Measurements from ENCODE around the gene ZFP3. TPM values are rescaled to one million over a fixed set of nuclear protein-coding genes. Genes with fewer than 3 reads are reported as not detected.
"Not testable (repeated sequence)": the region's sequence is repeated elsewhere in the genome, so short reads cannot be mapped to it uniquely, and the experiment has no call there.

The ZFP3 gene
- polyA plus RNA-seq, 1 experiment: 3.0 TPM

DNA sequence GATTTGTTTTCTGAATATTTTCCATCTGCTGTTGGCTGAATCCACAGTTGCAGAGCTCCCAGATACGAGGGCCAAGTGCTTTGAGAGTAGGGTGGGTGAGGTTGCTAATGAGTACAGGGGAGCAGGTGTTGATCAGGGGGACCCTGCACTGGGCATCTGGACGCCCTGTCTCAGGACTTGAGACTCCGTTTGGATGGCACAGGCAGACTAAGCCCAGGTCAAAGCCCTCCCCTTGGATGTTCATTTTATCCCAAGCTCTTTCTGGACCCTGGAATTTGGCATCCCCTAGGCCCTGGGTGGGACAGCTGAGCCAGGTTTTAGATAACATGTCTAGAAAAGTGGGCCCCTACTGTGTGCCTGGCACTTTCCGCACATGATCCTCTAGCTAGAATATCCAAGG, 49.6 kb downstream of the ZFP3 start:
- ChIA-PET POLR2A (no interaction called here), CTCF (no interaction called here)
- no peak overlapping the region for H3K27ac ChIP-seq (ENCODE audit: low read depth, low read length)
- peaks cover 3% of the 10 kb centered on the region; the same call in 1 of the 2 replicates for H3K9me3 ChIP-seq (ENCODE audit: control insufficient read depth, insufficient read depth, low read length)
- H3K27me3 ChIP-seq (ENCODE audit: control insufficient read depth, insufficient read depth, low read length): peaks cover 9% of the 10 kb centered on the region
- TF ChIP-seq, protein P1, sequence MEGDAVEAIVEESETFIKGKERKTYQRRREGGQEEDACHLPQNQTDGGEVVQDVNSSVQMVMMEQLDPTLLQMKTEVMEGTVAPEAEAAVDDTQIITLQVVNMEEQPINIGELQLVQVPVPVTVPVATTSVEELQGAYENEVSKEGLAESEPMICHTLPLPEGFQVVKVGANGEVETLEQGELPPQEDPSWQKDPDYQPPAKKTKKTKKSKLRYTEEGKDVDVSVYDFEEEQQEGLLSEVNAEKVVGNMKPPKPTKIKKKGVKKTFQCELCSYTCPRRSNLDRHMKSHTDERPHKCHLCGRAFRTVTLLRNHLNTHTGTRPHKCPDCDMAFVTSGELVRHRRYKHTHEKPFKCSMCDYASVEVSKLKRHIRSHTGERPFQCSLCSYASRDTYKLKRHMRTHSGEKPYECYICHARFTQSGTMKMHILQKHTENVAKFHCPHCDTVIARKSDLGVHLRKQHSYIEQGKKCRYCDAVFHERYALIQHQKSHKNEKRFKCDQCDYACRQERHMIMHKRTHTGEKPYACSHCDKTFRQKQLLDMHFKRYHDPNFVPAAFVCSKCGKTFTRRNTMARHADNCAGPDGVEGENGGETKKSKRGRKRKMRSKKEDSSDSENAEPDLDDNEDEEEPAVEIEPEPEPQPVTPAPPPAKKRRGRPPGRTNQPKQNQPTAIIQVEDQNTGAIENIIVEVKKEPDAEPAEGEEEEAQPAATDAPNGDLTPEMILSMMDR (IDR thresholded peaks at IDR 0.05; ENCODE audit: low read depth, low read length): no peak
- H3K4me3 ChIP-seq (ENCODE audit: low read depth, low read length): no peak overlapping the region
- DNase-seq (ENCODE audit: low read depth, low spot score): no peak

DNA sequence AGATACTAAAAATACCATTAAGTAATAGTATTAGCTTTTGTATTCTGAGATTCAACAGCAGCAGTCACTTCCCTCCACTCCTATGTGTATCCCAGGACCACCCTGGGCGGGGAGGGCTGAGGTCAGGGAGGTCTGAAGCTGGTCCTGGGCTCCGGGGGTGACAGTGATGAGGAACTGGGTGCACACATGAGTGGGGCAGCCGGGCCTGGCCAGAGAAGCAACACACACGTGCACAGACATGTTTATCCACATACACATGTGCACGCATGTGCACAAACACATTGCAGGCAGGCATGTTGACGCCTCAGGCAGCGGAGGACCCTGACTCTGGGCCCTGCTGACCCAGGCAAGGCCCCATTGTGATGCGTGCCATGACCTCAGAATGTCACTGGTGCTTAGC, 50.1 kb downstream of the ZFP3 start:
- H3K27me3 ChIP-seq (ENCODE audit: control insufficient read depth, insufficient read depth, low read length); CTCF ChIA-PET; H3K4me3 ChIP-seq (ENCODE audit: low read depth, low read length); H3K27ac ChIP-seq (ENCODE audit: low read depth, low read length); POLR2A ChIA-PET; DNase-seq (ENCODE audit: low read depth, low spot score); H3K9me3 ChIP-seq (ENCODE audit: control insufficient read depth, insufficient read depth, low read length): not testable (repeated sequence)

- ChIA-PET CTCF (no interaction called here), POLR2A (no interaction called here)
- H3K27me3 ChIP-seq (ENCODE audit: control insufficient read depth, insufficient read depth, low read length): peaks cover 9% of the 10 kb centered on the region
- TF ChIP-seq, protein P1 (IDR thresholded peaks at IDR 0.05; ENCODE audit: low read depth, low read length): no peak
- H3K27ac ChIP-seq (ENCODE audit: low read depth, low read length): no peak overlapping the region
- H3K4me3 ChIP-seq (ENCODE audit: low read depth, low read length): no peak overlapping the region
- no peak for DNase-seq (ENCODE audit: low read depth, low spot score)
- H3K9me3 ChIP-seq (ENCODE audit: control insufficient read depth, insufficient read depth, low read length): no peaks in the 10 kb centered on the region
These were observed 50.8 kb downstream of the ZFP3 start for GRCh38 chr17:5128905-5129535.

- CTCF ChIA-PET; DNase-seq (ENCODE audit: low read depth, low spot score); H3K4me3 ChIP-seq (ENCODE audit: low read depth, low read length); POLR2A ChIA-PET; H3K27me3 ChIP-seq (ENCODE audit: control insufficient read depth, insufficient read depth, low read length); H3K27ac ChIP-seq (ENCODE audit: low read depth, low read length); H3K9me3 ChIP-seq (ENCODE audit: control insufficient read depth, insufficient read depth, low read length): not testable (repeated sequence)
These were observed 51.5 kb downstream of the ZFP3 start for GRCh38 chr17:5129770-5130169.

- H3K9me3 ChIP-seq (ENCODE audit: control insufficient read depth, insufficient read depth, low read length); POLR2A ChIA-PET; H3K27ac ChIP-seq (ENCODE audit: low read depth, low read length); H3K4me3 ChIP-seq (ENCODE audit: low read depth, low read length); H3K27me3 ChIP-seq (ENCODE audit: control insufficient read depth, insufficient read depth, low read length); CTCF ChIA-PET; DNase-seq (ENCODE audit: low read depth, low spot score): not testable (repeated sequence)
These were observed 52.0 kb downstream of the ZFP3 start for GRCh38 chr17:5130261-5130660.

DNA sequence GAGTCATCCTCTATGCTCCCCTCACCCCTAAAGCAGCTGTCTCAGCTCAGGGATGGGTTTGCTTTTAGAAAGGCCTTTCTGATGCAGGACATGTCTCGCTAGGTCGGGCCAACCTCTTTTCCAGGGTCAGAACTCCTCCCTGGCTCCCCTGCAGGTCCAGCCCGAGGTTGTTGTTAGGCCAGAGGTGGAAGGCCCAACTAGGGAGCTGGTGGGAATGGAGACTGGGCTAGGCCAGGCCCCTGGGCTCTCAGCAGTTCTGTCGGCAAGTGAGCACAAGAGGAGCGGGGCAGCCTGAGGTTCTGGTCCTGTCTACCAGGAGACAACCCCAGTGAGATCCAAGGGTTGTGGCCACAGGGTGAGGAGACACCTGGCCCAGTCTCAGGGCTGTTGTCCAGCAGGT, 52.4 kb downstream of the ZFP3 start:
- H3K4me3 ChIP-seq (ENCODE audit: low read depth, low read length); POLR2A ChIA-PET; DNase-seq (ENCODE audit: low read depth, low spot score); H3K27me3 ChIP-seq (ENCODE audit: control insufficient read depth, insufficient read depth, low read length); H3K9me3 ChIP-seq (ENCODE audit: control insufficient read depth, insufficient read depth, low read length); H3K27ac ChIP-seq (ENCODE audit: low read depth, low read length): not testable (repeated sequence)
- CTCF ChIA-PET: interaction anchor here (0.6 kb wide), 1 partner anchor 138 kb away, joined by 3 read pairs; no protein-coding TSS in a partner anchor

GRCh38 chr17:5131146-5131715, 53.0 kb downstream of the ZFP3 start:
- H3K9me3 ChIP-seq (ENCODE audit: control insufficient read depth, insufficient read depth, low read length): no peaks in the 10 kb centered on the region; the same call in 1 of the 2 replicates
- no peak overlapping the region for H3K4me3 ChIP-seq (ENCODE audit: low read depth, low read length)
- no peak for DNase-seq (ENCODE audit: low read depth, low spot score)
- TF ChIP-seq, protein P1 (IDR thresholded peaks at IDR 0.05; ENCODE audit: low read depth, low read length): no peak
- ChIA-PET POLR2A (no interaction called here), CTCF (interaction anchor here (0.6 kb wide), 1 partner anchor 138 kb away, joined by 3 read pairs; no protein-coding TSS in a partner anchor)
- peaks cover 6% of the 10 kb centered on the region for H3K27me3 ChIP-seq (ENCODE audit: control insufficient read depth, insufficient read depth, low read length)
- no peak overlapping the region for H3K27ac ChIP-seq (ENCODE audit: low read depth, low read length)

DNA sequence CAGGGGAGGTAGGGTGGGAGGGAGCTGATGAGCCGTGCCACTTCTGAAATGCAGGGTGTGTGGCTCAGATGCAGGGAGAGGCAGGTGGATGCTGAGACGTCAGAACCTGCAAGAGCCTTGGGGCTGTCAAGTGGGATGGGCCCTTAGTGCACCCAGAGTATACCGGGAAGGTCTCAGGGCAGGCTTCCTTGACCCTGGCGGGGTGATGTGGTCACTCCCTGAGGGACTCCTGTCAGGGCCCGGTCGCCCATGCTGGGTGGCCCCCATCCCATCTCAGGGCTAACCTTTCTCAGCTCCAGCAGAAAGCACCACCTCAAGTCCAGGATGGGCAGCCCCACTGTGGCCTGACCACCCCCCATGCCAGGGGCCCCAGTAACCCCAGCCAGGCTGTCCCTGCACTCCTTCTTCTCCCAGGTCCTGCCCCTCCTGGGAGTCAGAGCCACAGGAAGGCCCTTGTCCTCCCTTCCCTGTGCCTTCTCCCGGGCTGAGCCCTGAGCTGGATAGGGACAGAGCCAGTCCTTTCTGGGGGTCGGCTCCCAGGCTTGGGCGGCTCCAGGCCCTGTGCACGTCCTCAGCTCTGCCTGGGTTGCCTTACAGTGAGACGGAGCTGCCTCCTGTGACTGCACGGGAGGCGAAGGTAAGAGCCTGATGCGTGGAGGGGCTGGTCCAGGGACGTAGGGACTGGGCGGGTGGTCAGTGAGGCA, 53.7 kb downstream of the ZFP3 start:
- CTCF ChIA-PET; H3K4me3 ChIP-seq (ENCODE audit: low read depth, low read length): not testable (repeated sequence)

GRCh38 chr17:5132503-5133225, 54.4 kb downstream of the ZFP3 start:
- DNase-seq (ENCODE audit: low read depth, low spot score); H3K9me3 ChIP-seq (ENCODE audit: control insufficient read depth, insufficient read depth, low read length); POLR2A ChIA-PET; H3K4me3 ChIP-seq (ENCODE audit: low read depth, low read length); CTCF ChIA-PET; H3K27ac ChIP-seq (ENCODE audit: low read depth, low read length); H3K27me3 ChIP-seq (ENCODE audit: control insufficient read depth, insufficient read depth, low read length): not testable (repeated sequence)

More for the DNA sequence above, 53.7 kb downstream of the ZFP3 start:
- H3K27me3 ChIP-seq (ENCODE audit: control insufficient read depth, insufficient read depth, low read length); H3K9me3 ChIP-seq (ENCODE audit: control insufficient read depth, insufficient read depth, low read length); H3K27ac ChIP-seq (ENCODE audit: low read depth, low read length); POLR2A ChIA-PET; DNase-seq (ENCODE audit: low read depth, low spot score): not testable (repeated sequence)
